AG09319 (cell line): Measurements from ENCODE around the gene SKIDA1.
"Not testable (repeated sequence)": the region's sequence is repeated elsewhere in the genome, so short reads cannot be mapped to it uniquely, and the experiment has no call there.

Source experiments
- DNase-seq: peaks from one replicate; pipeline ENCODE4 v3.0.0-alpha.2; 2010; ENCODE audit warnings: low read depth; ENCODE audit errors: extremely low read depth
- TF ChIP-seq, protein P1 (sequence below): IDR thresholded peaks from 2 replicates; pipeline ENCODE4 v1.5.1; 2011; ENCODE audit warnings: low read depth, mild to moderate bottlenecking, inconsistent platforms, low read length, moderate library complexity

The SKIDA1 gene

DNA sequence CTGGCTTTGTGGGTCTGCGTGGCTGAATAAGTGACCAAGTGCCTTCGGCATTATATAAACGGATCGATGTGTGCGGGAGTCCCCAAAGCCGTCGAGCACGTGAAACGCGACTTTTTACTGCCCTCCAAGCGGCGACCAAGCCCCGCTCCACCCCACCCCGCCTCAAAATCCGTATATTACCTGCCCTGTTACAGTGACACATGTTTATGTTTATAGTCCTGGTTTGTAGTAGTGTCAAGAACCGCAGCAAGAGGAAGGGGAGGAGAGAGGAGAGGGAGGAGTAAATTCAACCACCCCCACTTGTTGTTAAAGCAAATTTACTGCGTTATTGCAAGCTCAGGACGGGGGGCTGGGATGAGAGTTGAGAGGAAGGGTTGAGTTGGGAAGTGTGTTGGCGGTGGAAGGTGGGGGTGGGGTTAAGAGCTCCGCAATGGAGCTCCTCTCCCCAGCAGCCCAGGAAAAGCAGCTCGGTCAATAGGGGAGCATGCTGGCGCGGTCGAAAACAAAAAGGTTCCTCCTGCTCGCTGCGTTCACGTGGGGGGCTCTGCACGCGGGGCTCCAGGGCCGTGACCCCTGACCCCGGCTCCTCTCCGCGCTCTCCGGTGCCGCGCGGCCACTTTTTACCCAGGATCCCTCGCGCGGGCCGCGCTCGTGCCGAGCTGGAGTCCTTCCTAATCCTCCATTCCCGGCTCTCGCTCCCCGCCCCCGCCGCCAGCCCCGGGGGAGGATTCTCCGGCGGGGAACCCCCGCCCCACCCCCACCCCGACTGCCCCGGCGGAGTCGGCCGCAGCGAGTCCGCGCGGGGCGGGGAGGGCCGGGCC is at the start of gene SKIDA1:
SKIDA1 (minus strand) TSS at position 316 of the 821 bp plus-strand sequence. CDS start 7,860 bp downstream, outside the sequence.
- TF ChIP-seq, protein P1, sequence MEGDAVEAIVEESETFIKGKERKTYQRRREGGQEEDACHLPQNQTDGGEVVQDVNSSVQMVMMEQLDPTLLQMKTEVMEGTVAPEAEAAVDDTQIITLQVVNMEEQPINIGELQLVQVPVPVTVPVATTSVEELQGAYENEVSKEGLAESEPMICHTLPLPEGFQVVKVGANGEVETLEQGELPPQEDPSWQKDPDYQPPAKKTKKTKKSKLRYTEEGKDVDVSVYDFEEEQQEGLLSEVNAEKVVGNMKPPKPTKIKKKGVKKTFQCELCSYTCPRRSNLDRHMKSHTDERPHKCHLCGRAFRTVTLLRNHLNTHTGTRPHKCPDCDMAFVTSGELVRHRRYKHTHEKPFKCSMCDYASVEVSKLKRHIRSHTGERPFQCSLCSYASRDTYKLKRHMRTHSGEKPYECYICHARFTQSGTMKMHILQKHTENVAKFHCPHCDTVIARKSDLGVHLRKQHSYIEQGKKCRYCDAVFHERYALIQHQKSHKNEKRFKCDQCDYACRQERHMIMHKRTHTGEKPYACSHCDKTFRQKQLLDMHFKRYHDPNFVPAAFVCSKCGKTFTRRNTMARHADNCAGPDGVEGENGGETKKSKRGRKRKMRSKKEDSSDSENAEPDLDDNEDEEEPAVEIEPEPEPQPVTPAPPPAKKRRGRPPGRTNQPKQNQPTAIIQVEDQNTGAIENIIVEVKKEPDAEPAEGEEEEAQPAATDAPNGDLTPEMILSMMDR: no peak
- DNase-seq: peak; percentile 76

DNA sequence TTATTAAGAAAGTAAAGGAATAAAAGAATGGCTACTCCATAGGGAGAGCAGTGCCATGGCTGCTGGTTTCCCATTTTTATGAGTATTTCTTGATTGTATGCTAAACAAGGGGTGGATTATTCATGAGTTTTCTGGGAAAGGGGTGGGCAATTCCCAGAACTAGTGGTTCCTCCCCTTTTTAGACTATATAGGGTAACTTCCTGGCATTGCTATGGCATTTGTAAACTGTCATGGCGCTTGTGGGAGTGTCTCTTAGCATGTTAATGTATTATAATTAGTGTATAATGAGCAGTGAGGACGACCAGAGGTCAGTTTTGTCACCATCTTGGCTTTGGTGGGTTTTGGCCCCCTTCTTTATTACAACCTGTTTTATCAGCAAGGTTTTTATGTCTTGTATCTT is 49.0 kb upstream of the SKIDA1 start:
- not testable (repeated sequence) for DNase-seq

DNA sequence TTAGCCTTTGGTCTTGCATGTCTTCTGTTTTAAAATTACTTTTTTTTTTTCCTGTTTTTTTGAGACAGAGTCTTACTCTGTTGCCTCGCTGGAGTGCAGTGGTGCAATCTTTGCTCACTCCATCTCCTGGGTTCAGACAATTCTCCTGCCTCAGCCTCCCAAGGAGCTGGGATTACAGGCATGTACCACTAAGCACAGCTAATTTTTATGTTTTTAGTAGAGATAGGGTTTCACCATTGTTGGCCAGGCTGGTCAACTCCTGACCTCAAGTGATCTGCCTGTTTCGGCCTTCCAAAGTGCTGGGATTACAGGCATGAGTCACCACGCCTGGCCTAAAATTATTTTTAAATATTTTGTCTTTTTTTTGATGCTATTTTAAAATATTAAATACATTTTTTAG is 47.1 kb upstream of the SKIDA1 start:
- TF ChIP-seq, protein P1: no peak
- DNase-seq: peak; percentile 56

DNA sequence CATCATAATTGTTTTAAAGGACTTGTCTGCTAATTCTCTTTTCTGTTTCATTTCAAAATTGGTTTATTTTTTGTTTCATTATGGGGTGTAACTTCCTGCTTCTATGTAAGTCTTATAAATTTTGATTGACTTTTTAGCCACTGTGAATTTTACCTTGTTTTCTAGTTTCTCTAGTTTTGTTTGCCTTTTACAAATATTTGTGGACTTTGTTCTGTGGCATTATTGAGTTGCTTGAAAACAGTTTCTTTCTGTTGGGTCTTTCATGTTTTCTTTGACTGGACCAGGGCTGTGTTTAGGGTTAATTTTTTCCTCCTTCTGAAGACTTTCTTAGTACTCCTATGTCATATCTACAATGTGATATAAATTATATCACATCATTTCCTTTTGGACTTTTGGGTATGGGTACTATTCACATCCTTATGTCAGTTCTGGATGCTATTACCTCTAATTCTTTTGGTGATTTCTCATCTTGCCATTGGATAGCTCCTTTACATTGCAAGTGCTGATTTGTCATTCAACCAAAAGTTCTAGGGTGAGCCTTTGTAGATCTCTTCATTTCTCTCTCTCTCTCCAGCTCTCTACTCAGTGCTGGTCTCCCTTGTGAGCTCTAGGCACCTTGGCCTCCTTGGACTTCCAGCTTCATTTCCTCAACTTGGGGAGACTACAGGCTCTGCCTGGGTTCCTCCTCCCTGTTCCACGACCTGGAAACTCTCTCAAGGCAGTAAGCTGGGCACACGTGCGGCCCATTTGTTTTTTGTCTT is 45.5 kb upstream of the SKIDA1 start:
- TF ChIP-seq, protein P1: no peak
- no peak for DNase-seq

DNA sequence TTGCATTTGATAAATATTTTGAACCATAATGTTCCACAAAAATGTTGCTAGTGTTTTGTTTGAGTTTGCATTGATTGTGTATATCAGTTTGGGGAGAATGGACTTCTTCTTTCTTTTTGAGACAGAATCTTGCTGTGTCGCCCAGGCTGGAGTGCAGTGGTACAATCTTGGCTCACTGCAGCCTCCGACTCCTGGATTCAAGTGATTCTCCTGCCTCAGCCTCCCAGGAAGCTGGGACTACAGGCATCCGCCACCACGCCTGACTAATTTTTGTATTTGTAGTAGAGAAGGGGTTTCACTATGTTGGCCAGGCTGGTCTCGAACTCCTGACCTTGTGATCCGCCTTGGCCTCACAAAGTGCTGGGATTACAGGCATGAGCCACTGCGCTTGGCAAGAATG is 33.5 kb upstream of the SKIDA1 start:
- DNase-seq: not testable (repeated sequence)

DNA sequence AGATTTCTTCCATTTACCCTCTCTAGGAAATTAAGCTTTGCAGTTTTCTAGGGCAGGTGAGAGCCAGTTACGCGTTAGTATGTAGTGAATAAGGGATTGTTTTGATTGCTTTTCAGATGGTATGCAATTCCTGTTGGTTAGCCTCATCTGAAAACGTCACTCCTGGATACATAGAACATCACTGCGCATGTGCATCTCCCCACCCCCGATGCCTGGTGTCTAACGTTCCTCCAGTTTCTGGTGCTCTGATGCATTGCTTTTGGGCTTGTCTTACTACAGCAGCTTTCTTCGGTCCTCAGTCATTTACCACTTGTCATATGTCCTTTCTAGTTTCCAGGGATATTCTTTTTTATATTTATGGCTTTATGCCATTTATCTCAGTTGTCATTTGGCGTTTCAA is 31.0 kb upstream of the SKIDA1 start:
- no peak for DNase-seq
- TF ChIP-seq, protein P1: no peak

DNA sequence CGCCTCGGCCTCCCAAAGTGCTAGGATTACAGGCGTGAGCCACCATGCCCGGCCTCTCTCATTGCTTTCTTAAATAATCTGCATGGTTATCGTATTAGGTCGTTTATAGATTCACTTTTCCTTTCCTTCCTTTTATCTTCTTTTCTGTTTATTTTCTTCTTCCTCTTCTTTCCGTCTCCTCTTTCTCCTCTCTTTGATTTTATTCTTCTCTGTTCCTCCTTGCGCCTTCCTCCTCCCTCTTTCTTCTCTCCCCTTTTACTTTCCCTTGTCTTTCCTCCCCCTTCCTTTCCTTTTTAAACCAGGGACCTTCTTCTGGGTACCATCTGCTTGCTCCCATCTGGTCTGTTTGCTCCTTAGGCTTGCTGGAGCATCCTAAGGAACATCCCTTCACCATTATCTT is 27.2 kb upstream of the SKIDA1 start:
- DNase-seq: no peak
- TF ChIP-seq, protein P1: no peak

DNA sequence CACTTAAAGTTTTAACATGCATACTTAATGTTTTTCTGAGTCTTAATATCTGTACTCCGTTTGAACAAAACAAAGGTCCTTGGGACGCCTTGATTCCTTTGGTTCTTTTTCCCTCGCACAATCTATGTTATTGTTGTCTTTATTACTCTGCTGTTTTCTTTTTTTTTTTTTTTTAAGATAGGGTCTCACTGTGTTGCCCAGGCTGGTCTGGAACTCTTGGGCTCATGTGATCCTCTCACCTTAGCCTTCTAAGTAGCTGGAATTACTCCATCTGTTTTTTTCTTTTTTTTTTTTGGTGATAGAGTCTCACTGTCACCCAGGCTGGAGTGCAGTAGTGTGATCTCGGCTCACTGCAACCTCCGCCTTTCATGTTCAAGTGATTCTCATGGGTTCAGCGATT is 21.8 kb upstream of the SKIDA1 start:
- TF ChIP-seq, protein P1: no peak
- no peak for DNase-seq

DNA sequence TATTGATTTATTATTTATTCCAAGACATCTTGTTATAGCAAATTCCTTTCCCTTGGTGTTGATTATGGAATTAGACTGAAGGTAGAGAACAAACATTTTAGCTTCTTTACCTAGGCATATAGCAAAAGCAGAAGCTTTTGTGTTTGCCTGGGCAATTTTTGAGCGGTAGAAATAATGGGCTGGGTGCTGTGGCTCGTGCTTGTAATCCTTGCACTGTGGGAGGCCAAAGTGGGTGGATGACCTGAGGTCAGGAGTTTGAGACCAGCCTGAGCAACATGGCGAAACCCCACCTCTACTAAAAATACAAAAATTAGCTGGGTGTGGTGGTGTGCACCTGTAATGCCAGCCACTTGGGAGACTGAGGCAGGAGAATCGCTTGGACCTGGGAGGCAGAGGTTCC is 15.2 kb upstream of the SKIDA1 start:
- DNase-seq: not testable (repeated sequence)
